Measurements from ENCODE around the gene UCHL3.

The UCHL3 gene

DNA sequence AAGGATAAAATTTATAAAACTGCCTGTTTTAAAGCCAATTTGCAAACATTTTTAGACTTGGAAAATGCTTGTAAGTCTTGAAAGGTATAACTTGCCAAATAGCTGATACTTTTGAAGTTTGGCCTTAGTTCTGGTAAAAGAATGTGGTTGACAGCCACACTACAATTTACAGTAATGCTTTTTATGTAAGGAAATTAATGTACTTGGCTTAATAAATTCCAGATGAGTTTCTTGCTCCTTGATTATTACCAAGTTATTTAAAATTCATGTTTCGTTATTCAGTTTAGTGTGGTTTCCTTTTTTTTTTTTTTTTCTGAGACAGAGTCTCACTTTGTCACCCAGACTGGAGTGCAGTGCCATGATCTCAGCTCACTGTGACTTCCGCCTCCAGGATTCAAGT, 101.4 kb downstream of the UCHL3 start:
- no peak overlapping the region for H3K9ac ChIP-seq (ENCODE audit: insufficient read length)
- H3K4me3 ChIP-seq: peak overlapping the region; percentile 67
- H3K27ac ChIP-seq: peak overlapping the region; percentile 88
- TF ChIP-seq EZH2 (IDR thresholded peaks at IDR 0.05) (no peak), POLR2AphosphoS5 (IDR thresholded peaks at IDR 0.05; ENCODE audit: borderline replicate concordance, low read depth, low read length) (no peak; the same call in 1 of the 2 replicates), FOXP2 (optimal IDR thresholded peaks at IDR 0.05; ENCODE audit: control extremely low read depth, extremely low read length, insufficient read depth) (no peak)
- H3K9me3 ChIP-seq (ENCODE audit: low read depth, low read length): no peaks in the 10 kb centered on the region
- DNase-seq (ENCODE audit: low read depth, low spot score): peak; percentile 66
- peaks cover 22% of the 10 kb centered on the region for H3K36me3 ChIP-seq (ENCODE audit: insufficient read depth, low read length)

DNA sequence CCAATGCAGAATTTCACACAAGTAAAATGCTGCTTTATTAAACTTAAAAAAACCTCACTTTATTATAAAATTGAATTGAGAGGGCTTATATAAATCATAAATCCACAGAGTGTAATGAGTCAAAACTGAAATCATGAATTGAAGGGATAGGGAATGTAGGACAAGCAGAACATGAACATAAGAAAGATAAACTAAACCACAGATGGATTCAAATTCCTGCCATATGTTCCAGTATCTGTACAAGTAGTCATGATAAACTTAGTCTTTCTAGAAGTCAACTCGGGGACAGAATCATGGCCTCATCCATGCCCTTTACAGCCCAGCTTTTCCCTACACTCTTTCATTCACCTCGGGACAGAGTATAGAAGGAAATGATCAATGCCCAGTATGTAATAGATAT, 103.1 kb downstream of the UCHL3 start:
- no peak overlapping the region for H3K27ac ChIP-seq
- H3K9ac ChIP-seq (ENCODE audit: insufficient read length): no peak overlapping the region
- H3K9me3 ChIP-seq (ENCODE audit: low read depth, low read length): no peaks in the 10 kb centered on the region
- no peak for TF ChIP-seq EZH2 (IDR thresholded peaks at IDR 0.05)
- TF ChIP-seq POLR2AphosphoS5 (IDR thresholded peaks at IDR 0.05; ENCODE audit: borderline replicate concordance, low read depth, low read length): no peak
- no peak for TF ChIP-seq FOXP2 (optimal IDR thresholded peaks at IDR 0.05; ENCODE audit: control extremely low read depth, extremely low read length, insufficient read depth)
- DNase-seq (ENCODE audit: low read depth, low spot score): no peak
- no peak overlapping the region for H3K4me3 ChIP-seq
- H3K36me3 ChIP-seq (ENCODE audit: insufficient read depth, low read length): peaks cover 22% of the 10 kb centered on the region

Data from SK-N-MC (cell line).